Measurements from ENCODE around the gene SNIP1. TPM values are rescaled to one million over a fixed set of nuclear protein-coding genes. Genes with fewer than 3 reads are reported as not detected.

Gene SNIP1
- total RNA-seq, 1 experiment from 2014 or later, result 8.6 TPM

Small RNA genes lying within 50 kb of the gene (small RNA-seq; reads per million reads assigned to genes)
- gene AL034379.1 (not detected), gene MIR5581 (0.24 reads per million)

Other genes with a start within 250 kb of the SNIP1 start
- 3.8 and 17.7 TPM in 2 replicates for gene ZC3H12A, start 79.7 kb downstream of the SNIP1 start, total RNA-seq (2014; rRNA removed; shearing (Covaris generic); ENCODE audit: low replicate concordance)
- gene MEAF6, start 39.5 kb downstream of the SNIP1 start, total RNA-seq (2014; rRNA removed; shearing (Covaris generic); ENCODE audit: low replicate concordance), result 105 and 126 TPM in 2 replicates
- gene DNALI1, start 2.6 kb upstream of the SNIP1 start, total RNA-seq (2014; rRNA removed; shearing (Covaris generic); ENCODE audit: low replicate concordance), result not detected in 2 replicates
- 56.2 and 76.1 TPM in 2 replicates for gene GNL2, start 41.6 kb upstream of the SNIP1 start, total RNA-seq (2014; rRNA removed; shearing (Covaris generic); ENCODE audit: low replicate concordance)
- not detected in 2 replicates for gene RSPO1, start 80.6 kb upstream of the SNIP1 start, total RNA-seq (2014; rRNA removed; shearing (Covaris generic); ENCODE audit: low replicate concordance)
- 25.7 and 33.1 TPM in 2 replicates for gene CDCA8, start 138.2 kb upstream of the SNIP1 start, total RNA-seq (2014; rRNA removed; shearing (Covaris generic); ENCODE audit: low replicate concordance)
- gene EPHA10, start 210.8 kb upstream of the SNIP1 start, total RNA-seq (2014; rRNA removed; shearing (Covaris generic); ENCODE audit: low replicate concordance), result not detected in 2 replicates
- 27.8 and 31.6 TPM in 2 replicates for gene MANEAL, start 239.6 kb upstream of the SNIP1 start, total RNA-seq (2014; rRNA removed; shearing (Covaris generic); ENCODE audit: low replicate concordance)